Vagina (tissue), 2 donors: ENCODE results near the gene IFT80. TPM values are rescaled to one million over a fixed set of nuclear protein-coding genes. Genes with fewer than 3 reads are reported as not detected.

Source experiments
- DNase-seq, 2 donors: peaks; one replicate each; pipeline ENCODE4 v3.0.0-alpha.2; 2017; ENCODE audit errors: extremely low spot score in 2 of 2
- H3K27ac ChIP-seq: fragments of 200-600 bp; sonication (generic); one replicate; pipeline ENCODE4 v1.5.1; 2019
- H3K27me3 ChIP-seq: fragments of 200-600 bp; sonication (generic); one replicate; pipeline ENCODE4 v1.5.1; 2019
- H3K36me3 ChIP-seq, 2 donors: fragments of 200-600 bp; sonication (generic); one replicate each; pipeline ENCODE4 v1.5.1; 2017 to 2019
- H3K4me1 ChIP-seq: fragments of 200-600 bp; sonication (generic); one replicate; pipeline ENCODE4 v1.5.1; 2019
- H3K4me3 ChIP-seq, 2 donors: fragments of 200-600 bp; sonication (generic); 1 replicate in 1 of 2; 2 replicates in 1 of 2; pipeline ENCODE4 v1.5.1; 2016 to 2019
- H3K9me3 ChIP-seq: fragments of 200-600 bp; sonication (generic); one replicate; pipeline ENCODE4 v1.5.1; 2019
- POLR2A ChIP-seq, 2 donors: fragments of 450-650 bp; IDR thresholded peaks; one replicate each; pipeline ENCODE4 v1.6.1; 2017; ENCODE audit warnings: antibody characterized with exemption in 2 of 2, mild to moderate bottlenecking in 2 of 2, moderate library complexity in 2 of 2
- POLR2AphosphoS5 ChIP-seq, 2 donors: sonication (generic); formaldehyde crosslinking; IDR thresholded peaks; one replicate each; pipeline ENCODE4 v1.9.0; 2017; ENCODE audit warnings: antibody characterized with exemption in 2 of 2, mild to moderate bottlenecking in 2 of 2, low read depth in 1 of 2; ENCODE audit not compliant: insufficient read depth in 1 of 2
- intact Hi-C: fragments of 100-400 bp; cut with DNase I; formaldehyde crosslinking; loops from one replicate; pipeline ENCODE4 v1.15.1; 2023
- total RNA-seq: library from RNA; depleted of rRNA; stranded (reverse); fragments of >200 nt; gene quantifications from one replicate; pipeline ENCODE4 v1.2.3, GENCODE V29; 2016
- TF ChIP-seq, protein P1 (sequence below), 3 experiments: fragments of 450-650 bp in 2 of 3; fragments of 200-600 bp in 1 of 3; sonication (generic) in 1 of 3; IDR thresholded peaks; one replicate each; pipeline ENCODE4 v1.5.1; 2017 to 2019; ENCODE audit warnings: antibody characterized with exemption in 3 of 3, mild to moderate bottlenecking in 2 of 3, moderate library complexity in 2 of 3

IFT80 gene
- total RNA-seq, 1 donor from 2014 or later, result 8.3 TPM

DNA sequence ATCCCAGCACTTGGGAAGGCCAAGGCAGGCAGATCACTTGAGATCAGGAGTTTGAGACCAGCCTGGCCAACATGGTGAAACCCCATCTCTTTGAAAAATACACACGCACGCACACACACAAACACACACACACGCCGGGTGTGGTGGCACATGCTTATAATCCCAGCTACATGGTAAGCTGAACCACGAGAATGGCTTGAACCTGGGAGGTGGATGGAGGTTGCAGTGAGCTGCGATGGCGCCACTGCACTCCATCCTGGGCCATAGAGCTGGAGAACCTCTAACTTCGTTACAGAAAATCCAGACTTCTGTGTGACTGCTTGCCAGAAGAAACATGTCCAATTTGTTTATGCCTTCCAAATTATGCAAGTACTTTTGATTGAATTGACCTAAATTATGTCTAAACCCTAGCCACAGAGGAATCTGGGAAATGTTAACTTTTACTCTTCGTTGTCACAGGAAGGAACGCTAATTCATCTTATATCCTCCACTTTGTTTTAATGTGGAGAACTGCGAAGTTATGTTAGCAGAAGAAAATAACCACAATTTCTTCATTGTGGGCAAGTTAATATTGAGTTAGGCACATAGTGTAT lies 28.9 kb upstream of the IFT80 start:
- Histone ChIP-seq H3K4me1 (no peaks in the 10 kb centered on the region), H3K9me3 (no peaks in the 10 kb centered on the region), H3K27ac (no peak overlapping the region), H3K27me3 (no peaks in the 10 kb centered on the region), H3K4me3 (no peak overlapping the region), H3K36me3 (peaks cover 0 to 39% of the 10 kb centered on the region in 2 donors)
- TF ChIP-seq, protein P1, sequence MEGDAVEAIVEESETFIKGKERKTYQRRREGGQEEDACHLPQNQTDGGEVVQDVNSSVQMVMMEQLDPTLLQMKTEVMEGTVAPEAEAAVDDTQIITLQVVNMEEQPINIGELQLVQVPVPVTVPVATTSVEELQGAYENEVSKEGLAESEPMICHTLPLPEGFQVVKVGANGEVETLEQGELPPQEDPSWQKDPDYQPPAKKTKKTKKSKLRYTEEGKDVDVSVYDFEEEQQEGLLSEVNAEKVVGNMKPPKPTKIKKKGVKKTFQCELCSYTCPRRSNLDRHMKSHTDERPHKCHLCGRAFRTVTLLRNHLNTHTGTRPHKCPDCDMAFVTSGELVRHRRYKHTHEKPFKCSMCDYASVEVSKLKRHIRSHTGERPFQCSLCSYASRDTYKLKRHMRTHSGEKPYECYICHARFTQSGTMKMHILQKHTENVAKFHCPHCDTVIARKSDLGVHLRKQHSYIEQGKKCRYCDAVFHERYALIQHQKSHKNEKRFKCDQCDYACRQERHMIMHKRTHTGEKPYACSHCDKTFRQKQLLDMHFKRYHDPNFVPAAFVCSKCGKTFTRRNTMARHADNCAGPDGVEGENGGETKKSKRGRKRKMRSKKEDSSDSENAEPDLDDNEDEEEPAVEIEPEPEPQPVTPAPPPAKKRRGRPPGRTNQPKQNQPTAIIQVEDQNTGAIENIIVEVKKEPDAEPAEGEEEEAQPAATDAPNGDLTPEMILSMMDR (IDR thresholded peaks at IDR 0.05), result no peak
- TF ChIP-seq POLR2AphosphoS5 (IDR thresholded peaks at IDR 0.05; ENCODE audit: insufficient read depth in 1 of 2, low read depth in 1 of 2) (no peak), POLR2A (IDR thresholded peaks at IDR 0.05) (no peak)
- intact Hi-C loops, result no loop called here
- DNase-seq, result no peak

GRCh38 chr3:160417311-160417710 lies 18.3 kb upstream of the IFT80 start:
- DNase-seq, result no peak
- Histone ChIP-seq H3K27ac (no peak overlapping the region), H3K4me1 (no peaks in the 10 kb centered on the region), H3K4me3 (no peak overlapping the region), H3K36me3 (peaks cover 0 to 25% of the 10 kb centered on the region in 2 donors), H3K9me3 (no peaks in the 10 kb centered on the region), H3K27me3 (no peaks in the 10 kb centered on the region)
- intact Hi-C loops, result no loop called here
- TF ChIP-seq POLR2AphosphoS5 (IDR thresholded peaks at IDR 0.05; ENCODE audit: insufficient read depth in 1 of 2, low read depth in 1 of 2), result no peak
- TF ChIP-seq, protein P1 (IDR thresholded peaks at IDR 0.05), result no peak
- no peak for TF ChIP-seq POLR2A (IDR thresholded peaks at IDR 0.05)

DNA sequence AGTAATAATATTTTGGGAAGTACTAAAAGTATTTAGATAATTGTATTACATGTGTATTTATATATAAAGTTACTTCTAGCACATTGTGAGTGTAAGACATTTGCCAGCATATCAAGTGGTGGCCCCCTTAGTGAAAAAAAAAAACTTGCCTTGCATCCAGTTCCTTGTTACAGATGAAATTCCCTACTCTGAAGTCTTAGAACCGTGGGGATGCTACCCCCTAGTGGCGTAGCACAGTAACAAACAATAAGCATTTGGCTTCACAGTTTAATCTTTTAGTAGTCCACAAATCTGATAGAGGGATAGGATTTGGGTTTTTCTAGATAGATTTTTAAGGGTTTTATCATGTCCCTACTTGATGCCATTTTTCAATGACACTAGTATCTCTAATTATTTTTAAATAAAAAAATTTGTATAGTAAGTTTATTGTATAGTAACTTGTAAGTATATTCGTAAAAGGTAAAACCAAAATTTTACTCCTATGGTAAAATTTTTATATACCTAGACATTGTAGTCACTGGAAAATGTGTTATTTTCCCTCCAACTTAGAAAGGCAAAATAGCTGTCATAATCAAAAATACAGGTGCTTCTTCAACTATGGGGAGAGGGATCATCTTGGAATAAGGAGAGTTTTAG lies 14.7 kb upstream of the IFT80 start:
- intact Hi-C loops, result no loop called here
- no peak for DNase-seq
- TF ChIP-seq, protein P1 (IDR thresholded peaks at IDR 0.05), result peak; percentile 42 to 72 (median 54)
- TF ChIP-seq POLR2A (IDR thresholded peaks at IDR 0.05), result no peak
- TF ChIP-seq POLR2AphosphoS5 (IDR thresholded peaks at IDR 0.05; ENCODE audit: insufficient read depth in 1 of 2, low read depth in 1 of 2), result peak in 1 of 2 donors; percentile 35
- Histone ChIP-seq H3K9me3 (no peaks in the 10 kb centered on the region), H3K36me3 (peaks cover 0 to 16% of the 10 kb centered on the region in 2 donors), H3K4me3 (no peak overlapping the region), H3K27ac (no peak overlapping the region), H3K4me1 (no peaks in the 10 kb centered on the region), H3K27me3 (no peaks in the 10 kb centered on the region)

GRCh38 chr3:160412477-160412876 lies 13.5 kb upstream of the IFT80 start:
- TF ChIP-seq POLR2A (IDR thresholded peaks at IDR 0.05), result no peak
- TF ChIP-seq, protein P1 (IDR thresholded peaks at IDR 0.05), result no peak
- no peak for TF ChIP-seq POLR2AphosphoS5 (IDR thresholded peaks at IDR 0.05; ENCODE audit: insufficient read depth in 1 of 2, low read depth in 1 of 2)
- H3K9me3 ChIP-seq, result no peaks in the 10 kb centered on the region
- no peak overlapping the region for H3K27ac ChIP-seq
- H3K4me3 ChIP-seq, result no peak overlapping the region
- intact Hi-C loops, result no loop called here
- no peak for DNase-seq
- H3K36me3 ChIP-seq, result peaks cover 0 to 16% of the 10 kb centered on the region in 2 donors
- H3K27me3 ChIP-seq, result no peaks in the 10 kb centered on the region
- H3K4me1 ChIP-seq, result no peaks in the 10 kb centered on the region
